GM12878 (cell line): Measurements from ENCODE around the gene CHMP6. TPM values are rescaled to one million over a fixed set of nuclear protein-coding genes. Genes with fewer than 3 reads are reported as not detected.

ENCODE experiments used
- ATAC-seq: fragments of 200-7000 bp; cut with Tn5 transposase; 3 replicates; pipeline ENCODE4 v1.9.1; 2020; ENCODE audit warnings: mild to moderate bottlenecking, moderate library complexity
- BruUV-seq: library from RNA; stranded (reverse); fragments of 400-500 nt; replicated peaks from 2 replicates; lab custom pipeline; 2021; lab: Mats Ljungman, UMichigan
- CTCF ChIA-PET: fragments of 300-600 bp; sonication (Branson Sonifier 250); formaldehyde crosslinking; extraction: SDS; loops from one replicate; lab custom pipeline; 2021; ENCODE audit warnings: inconsistent platforms; lab: Yijun Ruan, JAX
- POLR2A ChIA-PET: fragments of 350-600 bp; formaldehyde crosslinking; extraction: SDS; loops from one replicate; lab custom pipeline; 2021; ENCODE audit warnings: inconsistent platforms; lab: Charles Lee
- RAD21 ChIA-PET: fragments of 300-600 bp; sonication (Branson Sonifier 250); formaldehyde crosslinking; loops from one replicate; lab custom pipeline; 2023; ENCODE audit warnings: antibody characterized with exemption; ENCODE audit not compliant: unreplicated experiment; lab: Charles Lee
- SMC1A ChIA-PET: fragments of 300-600 bp; sonication (Branson Sonifier 250); formaldehyde crosslinking; loops from one replicate; lab custom pipeline; 2023; ENCODE audit not compliant: unreplicated experiment, uncharacterized antibody; lab: Charles Lee
- DNase-seq: peaks from one replicate; pipeline ENCODE4 v3.0.0-alpha.2; 2011; ENCODE audit warnings: low read depth, low spot score
- FAIRE-seq: peaks from 3 replicates; lab custom pipeline; 2011; peaks lifted over from hg19 to GRCh38; lab: Jason Lieb, UNC
- H2AFZ ChIP-seq: 2 replicates; pipeline ENCODE4 v1.6.0; 2011; ENCODE audit warnings: low read depth, low read length, control low read depth; ENCODE audit not compliant: control insufficient read depth
- H3K27ac ChIP-seq: 2 replicates; pipeline ENCODE4 v1.5.1; 2011; ENCODE audit warnings: control low read depth; ENCODE audit not compliant: control insufficient read depth, insufficient read depth
- H3K27me3 ChIP-seq, 2 experiments: replicated peaks in 1 of 2; 2 replicates each; pipeline versions ENCODE4 v1.6.0 to v1.6.1; 2011; ENCODE audit warnings: low read length in 1 of 2; ENCODE audit not compliant: control insufficient read depth in 2 of 2, insufficient read depth in 2 of 2
- H3K36me3 ChIP-seq, 2 experiments: 2 replicates each; pipeline ENCODE4 v1.5.1; 2011; ENCODE audit warnings: low read length in 1 of 2; ENCODE audit not compliant: control insufficient read depth in 2 of 2, insufficient read depth in 2 of 2
- H3K4me1 ChIP-seq: 2 replicates; pipeline ENCODE4 v1.6.1; 2011; ENCODE audit warnings: mild to moderate bottlenecking, low read length, moderate library complexity, mixed read lengths; ENCODE audit not compliant: control insufficient read depth, insufficient read depth
- H3K4me2 ChIP-seq: 2 replicates; pipeline ENCODE4 v1.6.0; 2011; ENCODE audit warnings: control low read depth; ENCODE audit not compliant: control insufficient read depth, insufficient read depth
- H3K4me3 ChIP-seq: fragments of 200-600 bp; sonication (generic); 2 replicates; pipeline ENCODE4 v1.5.1; 2016
- H3K79me2 ChIP-seq: 2 replicates; pipeline ENCODE4 v1.6.0; 2011; ENCODE audit warnings: low read length; ENCODE audit not compliant: control insufficient read depth, insufficient read depth
- H3K9ac ChIP-seq: 2 replicates; pipeline ENCODE4 v1.8.0; 2011; ENCODE audit warnings: low read length, control low read depth, mixed read lengths; ENCODE audit not compliant: control insufficient read depth, insufficient read depth
- H3K9me3 ChIP-seq: replicated peaks from 3 replicates; pipeline ENCODE4 v1.5.1; 2011; ENCODE audit warnings: mild to moderate bottlenecking, low read length; ENCODE audit not compliant: control insufficient read depth, insufficient read depth
- H4K20me1 ChIP-seq: 2 replicates; pipeline ENCODE4 v1.6.0; 2011; ENCODE audit not compliant: control insufficient read depth, insufficient read depth
- ASH2L ChIP-seq: fragments of 300-600, 200-600 bp; sonication (generic); IDR thresholded peaks from 2 replicates; pipeline ENCODE4 v1.6.1; 2017; ENCODE audit warnings: low read depth, mild to moderate bottlenecking, borderline replicate concordance
- CBX3 ChIP-seq: fragments of 200-600 bp; sonication (generic); IDR thresholded peaks from 2 replicates; pipeline ENCODE4 v1.6.1; 2016; ENCODE audit warnings: low read depth, borderline replicate concordance
- CEBPB ChIP-seq, 2 experiments: fragments of 150-350 bp in 1 of 2; IDR thresholded peaks; 2 replicates each; pipeline ENCODE4 v1.6.1; 2012 to 2014; ENCODE audit warnings: low read depth in 2 of 2, low read length in 2 of 2, borderline replicate concordance in 1 of 2, inconsistent platforms in 1 of 2
- EGR1 ChIP-seq, 2 experiments: IDR thresholded peaks; 1 replicate in 1 of 2; 2 replicates in 1 of 2; pipeline ENCODE4 v1.6.1; 2011 to 2012; ENCODE audit warnings: low read depth in 2 of 2, low read length in 2 of 2, borderline replicate concordance in 1 of 2, mild to moderate bottlenecking in 1 of 2, moderate library complexity in 1 of 2
- ETV6 ChIP-seq, 2 experiments: fragments of 450-650 bp in 1 of 2; IDR thresholded peaks in 1 of 2; conservative IDR thresholded peaks in 1 of 2; 2 replicates each; pipeline ENCODE4 v1.6.1; 2014; ENCODE audit warnings: antibody characterized with exemption in 1 of 2, borderline replicate concordance in 1 of 2, low read depth in 1 of 2, mild to moderate bottlenecking in 1 of 2, moderate library complexity in 1 of 2
- EZH2 ChIP-seq: IDR thresholded peaks from 2 replicates; pipeline ENCODE4 v1.6.1; 2012; ENCODE audit warnings: low read depth, mild to moderate bottlenecking, control low read depth, inconsistent platforms, low read length, borderline replicate concordance; ENCODE audit not compliant: control insufficient read depth
- POLR2A ChIP-seq: IDR thresholded peaks from 2 replicates; pipeline ENCODE4 v1.6.1; 2011; ENCODE audit warnings: low read depth, mild to moderate bottlenecking, low read length
- SIN3A ChIP-seq: IDR thresholded peaks from 2 replicates; pipeline ENCODE4 v1.6.1; 2012; ENCODE audit warnings: low read depth, low read length, improper control_type of control experiment
- SIX5 ChIP-seq: IDR thresholded peaks from 2 replicates; pipeline ENCODE4 v1.6.1; 2011; ENCODE audit warnings: mild to moderate bottlenecking, low read depth, low read length, moderate library complexity; ENCODE audit not compliant: severe bottlenecking
- SPI1 ChIP-seq: IDR thresholded peaks from 2 replicates; pipeline ENCODE4 v1.6.1; 2011; ENCODE audit warnings: low read depth, mild to moderate bottlenecking, low read length, moderate library complexity, borderline replicate concordance; ENCODE audit not compliant: insufficient read depth
- TARDBP ChIP-seq: IDR thresholded peaks from 2 replicates; pipeline ENCODE4 v1.6.1; 2016; ENCODE audit warnings: borderline replicate concordance
- TCF3 ChIP-seq: IDR thresholded peaks from 2 replicates; pipeline ENCODE4 v1.6.1; 2012; ENCODE audit warnings: low read depth, mild to moderate bottlenecking, low read length, borderline replicate concordance; ENCODE audit not compliant: insufficient read depth
- TCF7 ChIP-seq: IDR thresholded peaks from 2 replicates; pipeline ENCODE4 v1.6.1; 2014; ENCODE audit warnings: antibody characterized with exemption, borderline replicate concordance
- ZSCAN29 ChIP-seq: fragments of 450-650 bp; IDR thresholded peaks from 2 replicates; pipeline ENCODE4 v1.6.1; 2017; ENCODE audit warnings: mild to moderate bottlenecking, moderate library complexity
- WGBS: methylation state at CpG from one replicate; pipeline ENCODE4 v1.1.6; 2016; ENCODE audit warnings: low lambda C conversion rate; ENCODE audit not compliant: insufficient replicate concordance, insufficient coverage; ENCODE audit errors: missing lambda C conversion rate; 5-methylcytosine and 5-hydroxymethylcytosine counted together
- in situ Hi-C: fragments of 300-500 bp; cut with MboI; formaldehyde crosslinking; loops from 9 replicates; pipeline ENCODE4 v1.14.3; 2018; ENCODE audit warnings: mixed read lengths
- intact Hi-C: fragments of 100-400 bp; cut with micrococcal nuclease; formaldehyde crosslinking; loops from one replicate; pipeline ENCODE4 v1.14.2; 2022; ENCODE audit not compliant: unreplicated experiment
- polyA plus RNA-seq, 11 experiments: library from polyadenylated mRNA; depleted of rRNA in 4 of 11; unstranded in 6 of 11; stranded (reverse) in 5 of 11; fragments of >200 nt; fragmentation: Nextera tagmentation in 4 of 11; fragmentation: Illumina TruSeq in 1 of 11; extraction: Ambion mirVana in 4 of 11; extraction: Trizol in 1 of 11; gene quantifications; 1 replicate in 1 of 11; 2 replicates in 10 of 11; pipeline versions ENCODE4 v1.2.1 to v1.2.3, GENCODE V29; 2011 to 2016; ENCODE audit warnings: inconsistent platforms in 2 of 11, missing spikeins in 2 of 11, low read depth in 1 of 11
- total RNA-seq, 4 experiments: library from RNA; depleted of rRNA in 3 of 4; stranded (reverse); fragments of >200 nt in 3 of 4; fragmentation: Illumina TruSeq in 1 of 4; extraction: Trizol in 1 of 4; gene quantifications; 2 replicates each; pipeline versions ENCODE4 v1.2.1 to v1.2.3, GENCODE V29; 2013 to 2021
- TF ChIP-seq, protein P1 (sequence below): fragments of 450-650 bp; IDR thresholded peaks from 2 replicates; pipeline ENCODE4 v1.6.1; 2018; ENCODE audit warnings: mild to moderate bottlenecking, low read depth, moderate library complexity; ENCODE audit not compliant: partially characterized antibody
- TF ChIP-seq, protein P2 (sequence below): fragments of 150-350 bp; IDR thresholded peaks from 2 replicates; pipeline ENCODE4 v1.6.1; 2014; ENCODE audit warnings: mild to moderate bottlenecking, low read depth, low read length
- TF ChIP-seq, protein P3 (sequence below): IDR thresholded peaks from 2 replicates; pipeline ENCODE4 v1.6.1; 2012; ENCODE audit warnings: low read depth, low read length, improper control_type of control experiment

CHMP6 gene
- total and polyA plus RNA-seq, 10 of the 15 experiments (the other 5 are each of a cell fraction or from before 2014, with no cell fraction given) = 0.21 to 37.9 (median 14.7) TPM

DNA sequence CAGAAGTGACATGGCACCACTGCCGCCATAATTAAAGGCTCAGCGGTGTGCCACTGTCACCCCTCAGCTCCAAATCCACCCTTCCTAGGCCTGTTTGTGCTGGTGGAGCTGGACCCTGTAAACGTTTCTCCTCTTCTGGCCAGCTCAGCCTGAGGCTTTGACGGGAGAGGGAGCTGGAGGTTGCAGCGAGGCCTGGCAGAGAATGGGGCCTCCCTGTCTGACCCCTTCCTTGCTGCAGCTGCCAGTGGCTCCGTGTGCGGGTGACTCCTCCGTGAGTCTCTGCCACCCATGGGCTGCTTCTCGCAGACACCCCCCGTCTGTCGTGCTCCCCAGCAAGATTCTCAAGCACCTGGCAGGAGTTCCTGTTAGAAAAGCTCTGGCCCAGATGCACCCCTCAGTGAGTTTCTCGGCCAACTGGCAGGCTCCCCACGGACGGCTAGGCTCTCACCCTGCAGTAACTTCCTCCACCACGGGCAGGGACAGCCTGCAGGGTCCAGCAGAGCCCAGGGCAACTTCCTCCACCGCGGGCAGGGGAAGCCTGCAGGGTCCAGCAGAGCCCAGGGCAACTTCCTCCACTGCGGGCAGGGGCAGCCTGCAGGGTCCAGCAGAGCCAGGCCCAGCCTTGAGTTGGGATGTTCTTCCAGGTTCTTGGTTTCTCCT lies 4.7 kb upstream of the CHMP6 start (continued):
- TF ChIP-seq SIN3A = no peak
- TF ChIP-seq TARDBP = no peak
- TF ChIP-seq EGR1 (IDR thresholded peaks at IDR 0.05; ENCODE audit: borderline replicate concordance in 1 of 2, low read depth in 2 of 2, low read length in 2 of 2) = no peak
- TF ChIP-seq, protein P1, sequence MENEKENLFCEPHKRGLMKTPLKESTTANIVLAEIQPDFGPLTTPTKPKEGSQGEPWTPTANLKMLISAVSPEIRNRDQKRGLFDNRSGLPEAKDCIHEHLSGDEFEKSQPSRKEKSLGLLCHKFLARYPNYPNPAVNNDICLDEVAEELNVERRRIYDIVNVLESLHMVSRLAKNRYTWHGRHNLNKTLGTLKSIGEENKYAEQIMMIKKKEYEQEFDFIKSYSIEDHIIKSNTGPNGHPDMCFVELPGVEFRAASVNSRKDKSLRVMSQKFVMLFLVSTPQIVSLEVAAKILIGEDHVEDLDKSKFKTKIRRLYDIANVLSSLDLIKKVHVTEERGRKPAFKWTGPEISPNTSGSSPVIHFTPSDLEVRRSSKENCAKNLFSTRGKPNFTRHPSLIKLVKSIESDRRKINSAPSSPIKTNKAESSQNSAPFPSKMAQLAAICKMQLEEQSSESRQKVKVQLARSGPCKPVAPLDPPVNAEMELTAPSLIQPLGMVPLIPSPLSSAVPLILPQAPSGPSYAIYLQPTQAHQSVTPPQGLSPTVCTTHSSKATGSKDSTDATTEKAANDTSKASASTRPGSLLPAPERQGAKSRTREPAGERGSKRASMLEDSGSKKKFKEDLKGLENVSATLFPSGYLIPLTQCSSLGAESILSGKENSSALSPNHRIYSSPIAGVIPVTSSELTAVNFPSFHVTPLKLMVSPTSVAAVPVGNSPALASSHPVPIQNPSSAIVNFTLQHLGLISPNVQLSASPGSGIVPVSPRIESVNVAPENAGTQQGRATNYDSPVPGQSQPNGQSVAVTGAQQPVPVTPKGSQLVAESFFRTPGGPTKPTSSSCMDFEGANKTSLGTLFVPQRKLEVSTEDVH = no peak
- no peak for TF ChIP-seq ASH2L
- no peak for TF ChIP-seq SPI1
- TF ChIP-seq SIX5 = no peak

DNA sequence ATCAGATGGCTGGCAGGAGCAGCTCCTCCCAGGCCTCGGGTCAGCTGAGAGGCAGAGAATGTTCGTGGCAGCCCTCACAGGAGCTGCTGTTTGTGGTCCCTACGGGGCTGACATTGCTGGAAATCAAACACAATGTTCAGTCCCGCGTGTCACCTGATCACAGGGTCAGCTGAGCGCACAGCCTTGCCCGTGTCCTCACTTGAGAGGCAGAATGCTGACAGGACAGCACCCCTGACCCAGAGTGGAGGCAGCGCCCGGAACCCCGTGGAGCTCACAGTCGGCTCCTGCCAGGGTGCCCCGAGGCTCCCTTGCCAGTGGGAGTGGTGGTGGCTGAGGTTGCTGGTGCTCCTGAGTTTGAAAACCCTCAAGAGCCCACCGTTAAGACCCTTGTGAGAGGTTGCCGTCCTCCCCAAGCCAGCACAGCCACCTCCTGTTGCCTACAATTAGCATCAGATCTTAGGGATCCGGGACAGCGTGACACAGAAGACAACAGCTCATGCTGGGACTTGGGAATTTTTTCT lies 3.6 kb upstream of the CHMP6 start:
- ATAC-seq = no peak
- ChIA-PET RAD21 (no interaction called here), CTCF (interaction anchor here (1.1 to 2.0 kb wide), 4 partner anchors 16 to 109 kb away, joined by 3 to 10 read pairs (median 4); no protein-coding TSS in a partner anchor), POLR2A (no interaction called here), SMC1A (no interaction called here)
- intact Hi-C loops (no loop called here), in situ Hi-C loops (no loop called here)
- Histone ChIP-seq H3K27me3 (no peaks in the 10 kb centered on the region; a peak in 1 of 4 replicates), H4K20me1 (no peaks in the 10 kb centered on the region), H3K27ac (no peak overlapping the region), H2AFZ (no peak overlapping the region), H3K4me3 (no peak overlapping the region), H3K79me2 (peaks cover 10% of the 10 kb centered on the region), H3K9ac (no peak overlapping the region), H3K4me1 (peaks cover 13% of the 10 kb centered on the region), H3K4me2 (no peak overlapping the region), H3K36me3 (no peaks in the 10 kb centered on the region), H3K9me3 (no peaks in the 10 kb centered on the region)
- no TSS peak for BruUV-seq
- 41% methylated on average over 16 of the region's 16 CpGs for WGBS
- no peak for DNase-seq
- no peak for FAIRE-seq
- TF ChIP-seq, protein P2, sequence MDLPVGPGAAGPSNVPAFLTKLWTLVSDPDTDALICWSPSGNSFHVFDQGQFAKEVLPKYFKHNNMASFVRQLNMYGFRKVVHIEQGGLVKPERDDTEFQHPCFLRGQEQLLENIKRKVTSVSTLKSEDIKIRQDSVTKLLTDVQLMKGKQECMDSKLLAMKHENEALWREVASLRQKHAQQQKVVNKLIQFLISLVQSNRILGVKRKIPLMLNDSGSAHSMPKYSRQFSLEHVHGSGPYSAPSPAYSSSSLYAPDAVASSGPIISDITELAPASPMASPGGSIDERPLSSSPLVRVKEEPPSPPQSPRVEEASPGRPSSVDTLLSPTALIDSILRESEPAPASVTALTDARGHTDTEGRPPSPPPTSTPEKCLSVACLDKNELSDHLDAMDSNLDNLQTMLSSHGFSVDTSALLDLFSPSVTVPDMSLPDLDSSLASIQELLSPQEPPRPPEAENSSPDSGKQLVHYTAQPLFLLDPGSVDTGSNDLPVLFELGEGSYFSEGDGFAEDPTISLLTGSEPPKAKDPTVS = no peak
- TF ChIP-seq POLR2A (no peak), CEBPB (IDR thresholded peaks at IDR 0.05; ENCODE audit: borderline replicate concordance in 1 of 2, low read depth in 2 of 2, low read length in 2 of 2) (no peak), CBX3 (no peak), EZH2 (no peak), TCF7 (no peak), TCF3 (no peak), ETV6 (conservative IDR thresholded peaks at IDR 0.05 in 1 of 2, IDR thresholded peaks at IDR 0.05 in 1 of 2; ENCODE audit: borderline replicate concordance in 1 of 2, low read depth in 1 of 2) (no peak), ZSCAN29 (no peak)
- TF ChIP-seq, protein P3, sequence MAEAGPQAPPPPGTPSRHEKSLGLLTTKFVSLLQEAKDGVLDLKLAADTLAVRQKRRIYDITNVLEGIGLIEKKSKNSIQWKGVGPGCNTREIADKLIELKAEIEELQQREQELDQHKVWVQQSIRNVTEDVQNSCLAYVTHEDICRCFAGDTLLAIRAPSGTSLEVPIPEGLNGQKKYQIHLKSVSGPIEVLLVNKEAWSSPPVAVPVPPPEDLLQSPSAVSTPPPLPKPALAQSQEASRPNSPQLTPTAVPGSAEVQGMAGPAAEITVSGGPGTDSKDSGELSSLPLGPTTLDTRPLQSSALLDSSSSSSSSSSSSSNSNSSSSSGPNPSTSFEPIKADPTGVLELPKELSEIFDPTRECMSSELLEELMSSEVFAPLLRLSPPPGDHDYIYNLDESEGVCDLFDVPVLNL = no peak
